GM19035 (cell line): ENCODE measurements around the gene ESAM.

Experiments
- ATAC-seq: cut with Tn5 transposase; IDR thresholded peaks from one replicate; pipeline ENCODE4 v1.9.1; 2021; ENCODE audit not compliant: unreplicated experiment

The ESAM gene

GRCh38 chr11:124753624-124754023 lies 8.5 kb downstream of the ESAM start:
- ATAC-seq = no peak

- no peak for ATAC-seq
These were observed 8.9 kb downstream of the ESAM start for GRCh38 chr11:124753205-124753604.

GRCh38 chr11:124752471-124753102 lies 9.5 kb downstream of the ESAM start:
- ATAC-seq = no peak

GRCh38 chr11:124751741-124752470 lies 10.2 kb downstream of the ESAM start, which contains the start of gene VSIG2:
Gene VSIG2, minus strand, starts transcription at chr11:124752255. Its CDS starts 118 bp downstream, at chr11:124752137.
- ATAC-seq = no peak

- ATAC-seq = no peak
These were observed 10.7 kb downstream of the ESAM start for GRCh38 chr11:124751391-124751740.

- ATAC-seq = no peak
These were observed 12.2 kb downstream of the ESAM start for GRCh38 chr11:124749912-124750311.

- no peak for ATAC-seq
These were observed 13.4 kb downstream of the ESAM start for GRCh38 chr11:124748481-124749343.

- ATAC-seq = no peak
These were observed 14.0 kb downstream of the ESAM start for GRCh38 chr11:124748100-124748418.

GRCh38 chr11:124747406-124748099 lies 14.5 kb downstream of the ESAM start:
- no peak for ATAC-seq

- peak; percentile 92 for ATAC-seq
These were observed 15.4 kb downstream of the ESAM start for GRCh38 chr11:124746621-124747243.

- ATAC-seq = peak; percentile 17
These were observed 16.1 kb downstream of the ESAM start for GRCh38 chr11:124745835-124746620.

GRCh38 chr11:124745270-124745834 lies 16.7 kb downstream of the ESAM start:
- ATAC-seq = no peak

- ATAC-seq = no peak
These were observed 19.0 kb downstream of the ESAM start for GRCh38 chr11:124743050-124743449.

- no peak for ATAC-seq
These were observed 19.5 kb downstream of the ESAM start for GRCh38 chr11:124742555-124742954.

- ATAC-seq = peak; percentile 31
These were observed 21.7 kb downstream of the ESAM start for GRCh38 chr11:124740277-124740882.

- peak; percentile 99 for ATAC-seq
These were observed 22.4 kb downstream of the ESAM start, which contains the start of gene NRGN for GRCh38 chr11:124739479-124740276. Gene NRGN, plus strand, starts transcription at chr11:124739942. Its CDS starts 143 bp downstream, at chr11:124740085.

GRCh38 chr11:124738713-124739478 lies 23.2 kb downstream of the ESAM start:
- no peak for ATAC-seq
